GM12892 (cell line): ENCODE measurements around the gene GPR146.

ENCODE experiments used
- POLR2A ChIP-seq: IDR thresholded peaks from 2 replicates; pipeline ENCODE4 v1.6.1; 2011; ENCODE audit warnings: low read depth, low read length, control low read depth
- TAF1 ChIP-seq: IDR thresholded peaks from 2 replicates; pipeline ENCODE4 v1.6.1; 2011; ENCODE audit warnings: low read depth, mild to moderate bottlenecking, control low read depth, low read length, borderline replicate concordance

DNA sequence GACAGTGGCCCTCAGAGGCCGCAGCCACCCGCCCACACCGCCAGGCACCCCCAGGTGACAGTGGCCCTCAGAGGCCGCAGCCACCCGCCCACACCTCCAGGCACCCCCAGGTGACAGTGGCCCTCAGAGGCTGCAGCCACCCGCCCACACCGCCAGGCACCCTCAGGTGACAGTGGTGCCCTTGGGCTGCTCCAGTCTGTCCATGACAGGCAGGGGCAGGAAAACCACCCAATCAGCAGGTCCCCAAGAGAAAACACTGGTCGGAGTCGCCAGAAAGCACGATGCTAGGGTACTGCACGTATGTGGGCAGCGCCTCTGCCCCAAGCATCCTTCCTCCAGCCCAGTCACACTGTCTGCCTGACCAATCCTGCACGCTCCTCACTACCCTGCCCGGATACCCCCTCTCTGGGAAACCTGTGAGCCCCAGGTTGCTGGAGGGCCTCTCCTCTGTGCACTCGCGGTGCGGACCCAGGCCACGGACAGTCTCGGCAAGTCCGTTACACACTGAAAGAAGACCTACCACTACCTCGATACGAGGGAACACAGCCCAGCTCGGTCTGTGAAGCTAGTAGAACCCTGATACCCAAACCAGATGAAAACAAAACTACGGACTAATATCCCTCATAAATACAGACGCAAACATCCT lies 11.7 kb upstream of the GPR146 start:
- no peak for TF ChIP-seq POLR2A
- TF ChIP-seq TAF1 = no peak
